Astrocyte of the cerebellum (primary cell): ENCODE results near the gene PRELP.

ENCODE experiments used
- DNase-seq: peaks from one replicate; pipeline ENCODE4 v3.0.0-alpha.2; 2011; ENCODE audit warnings: low read depth
- H3K4me3 ChIP-seq: 2 replicates; pipeline ENCODE4 v1.5.1; 2011; ENCODE audit warnings: mild to moderate bottlenecking, low read depth, low read length, moderate library complexity
- in situ Hi-C: cut with HindIII; loops from 2 replicates; pipeline ENCODE4 v1.10.0; 2017; ENCODE audit warnings: low sequenced_read_pairs
- TF ChIP-seq, protein P1 (sequence below): IDR thresholded peaks from 2 replicates; pipeline ENCODE4 v1.5.1; 2012; ENCODE audit warnings: low read length, low read depth, moderate library complexity, mild to moderate bottlenecking; ENCODE audit errors: missing control alignments

PRELP gene

GRCh38 chr1:203479646-203480045 lies 4.0 kb downstream of the PRELP start:
- H3K4me3 ChIP-seq = no peak overlapping the region
- TF ChIP-seq, protein P1, sequence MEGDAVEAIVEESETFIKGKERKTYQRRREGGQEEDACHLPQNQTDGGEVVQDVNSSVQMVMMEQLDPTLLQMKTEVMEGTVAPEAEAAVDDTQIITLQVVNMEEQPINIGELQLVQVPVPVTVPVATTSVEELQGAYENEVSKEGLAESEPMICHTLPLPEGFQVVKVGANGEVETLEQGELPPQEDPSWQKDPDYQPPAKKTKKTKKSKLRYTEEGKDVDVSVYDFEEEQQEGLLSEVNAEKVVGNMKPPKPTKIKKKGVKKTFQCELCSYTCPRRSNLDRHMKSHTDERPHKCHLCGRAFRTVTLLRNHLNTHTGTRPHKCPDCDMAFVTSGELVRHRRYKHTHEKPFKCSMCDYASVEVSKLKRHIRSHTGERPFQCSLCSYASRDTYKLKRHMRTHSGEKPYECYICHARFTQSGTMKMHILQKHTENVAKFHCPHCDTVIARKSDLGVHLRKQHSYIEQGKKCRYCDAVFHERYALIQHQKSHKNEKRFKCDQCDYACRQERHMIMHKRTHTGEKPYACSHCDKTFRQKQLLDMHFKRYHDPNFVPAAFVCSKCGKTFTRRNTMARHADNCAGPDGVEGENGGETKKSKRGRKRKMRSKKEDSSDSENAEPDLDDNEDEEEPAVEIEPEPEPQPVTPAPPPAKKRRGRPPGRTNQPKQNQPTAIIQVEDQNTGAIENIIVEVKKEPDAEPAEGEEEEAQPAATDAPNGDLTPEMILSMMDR = no peak
- DNase-seq = no peak
- in situ Hi-C loops = no loop called here

GRCh38 chr1:203480084-203480483 lies 4.5 kb downstream of the PRELP start:
- H3K4me3 ChIP-seq = no peak overlapping the region
- DNase-seq = no peak
- in situ Hi-C loops = no loop called here
- TF ChIP-seq, protein P1 = no peak

GRCh38 chr1:203480525-203481084 lies 5.0 kb downstream of the PRELP start:
- H3K4me3 ChIP-seq = no peak overlapping the region
- TF ChIP-seq, protein P1 = no peak
- peak; percentile 12 for DNase-seq
- in situ Hi-C loops = no loop called here

- in situ Hi-C loops = no loop called here
- DNase-seq = no peak
- no peak overlapping the region for H3K4me3 ChIP-seq
- TF ChIP-seq, protein P1 = no peak
Observed at GRCh38 chr1:203481196-203481595, 5.6 kb downstream of the PRELP start.

DNA sequence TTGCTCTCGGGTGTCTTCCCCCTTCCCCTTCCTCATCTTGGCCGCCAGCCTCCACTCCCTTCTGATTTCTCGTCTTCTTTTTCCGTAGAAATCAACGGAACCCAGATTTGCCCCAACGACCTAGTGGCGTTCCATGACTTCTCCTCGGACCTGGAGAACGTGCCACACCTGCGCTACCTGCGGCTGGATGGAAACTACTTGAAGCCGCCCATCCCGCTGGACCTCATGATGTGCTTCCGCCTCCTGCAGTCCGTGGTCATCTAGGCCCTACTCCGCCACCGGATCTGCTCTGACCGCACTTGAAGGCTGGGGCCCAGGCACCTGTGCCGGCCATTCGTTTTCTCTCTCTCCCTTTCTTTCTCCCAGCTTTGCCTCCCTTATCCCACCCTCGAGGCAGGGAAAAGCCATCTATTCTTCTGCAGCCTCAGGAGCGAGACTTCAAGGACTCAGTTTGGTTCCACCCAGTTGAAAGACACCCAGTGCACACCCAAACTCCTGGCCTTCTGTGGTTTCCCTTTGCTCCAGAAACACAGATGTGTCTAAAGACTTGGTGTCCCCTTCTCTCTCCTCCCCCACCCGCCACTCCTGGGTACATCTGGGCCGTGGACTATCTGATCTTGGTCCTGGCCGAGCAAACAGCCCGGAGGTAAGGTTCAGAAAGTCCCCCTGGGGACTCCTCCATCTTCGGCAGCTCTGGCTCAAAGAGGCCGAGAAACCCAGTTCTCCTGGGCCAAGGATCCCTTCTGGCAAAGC lies 11.2 kb downstream of the PRELP start:
- no peak for DNase-seq
- TF ChIP-seq, protein P1 = no peak
- H3K4me3 ChIP-seq = no peak overlapping the region
- in situ Hi-C loops = no loop called here

GRCh38 chr1:203488539-203488938 lies 12.9 kb downstream of the PRELP start:
- no peak overlapping the region for H3K4me3 ChIP-seq
- TF ChIP-seq, protein P1 = no peak
- DNase-seq = no peak
- in situ Hi-C loops = no loop called here
